ENCODE measurements around the gene TAF4B.

Gene TAF4B

GRCh38 chr18:26386002-26386401 lies 159.8 kb downstream of the TAF4B start:
- DNase-seq, result no peak

DNA sequence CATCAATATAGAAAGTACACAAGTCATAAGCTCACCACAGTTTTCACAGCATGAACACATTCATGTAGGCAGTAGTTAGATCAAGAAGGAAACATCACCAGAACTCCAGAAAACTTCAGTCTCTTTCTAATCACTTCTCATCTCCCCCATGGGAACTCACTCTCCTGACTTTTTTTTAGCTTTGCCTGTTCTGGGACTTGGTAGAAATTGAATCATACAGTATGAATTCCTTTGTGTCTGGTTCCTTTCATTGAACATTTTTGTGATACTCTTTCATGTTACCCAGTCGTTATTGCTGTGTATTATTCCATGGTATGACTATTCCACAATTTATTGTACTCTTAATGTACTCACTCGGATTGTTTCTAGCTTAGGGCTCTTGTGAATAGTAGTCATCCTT lies 160.2 kb downstream of the TAF4B start:
- no peak for DNase-seq

GRCh38 chr18:26394047-26394654 lies 167.9 kb downstream of the TAF4B start:
- DNase-seq, result no peak

DNA sequence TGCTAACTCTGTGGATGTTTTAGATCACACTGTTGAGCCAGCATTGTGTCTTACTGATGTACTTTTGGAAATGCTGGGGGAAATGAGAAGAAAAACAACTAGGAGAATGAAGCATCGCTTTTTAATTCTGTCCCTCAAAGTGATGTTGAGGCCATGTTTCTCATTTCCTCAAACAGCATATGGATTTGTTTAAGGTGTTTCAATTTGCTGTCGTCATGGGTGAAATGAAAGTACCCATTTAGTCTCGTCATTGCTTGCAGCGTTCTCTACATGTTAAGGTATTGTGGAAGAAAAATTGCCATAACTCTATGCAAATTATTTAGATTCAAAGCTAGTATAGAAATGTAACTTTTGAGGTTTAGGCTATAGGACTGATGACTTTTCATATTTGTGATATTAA lies 170.8 kb downstream of the TAF4B start:
- no peak for DNase-seq

GRCh38 chr18:26403491-26403890 lies 177.2 kb downstream of the TAF4B start:
- no peak for DNase-seq

DNA sequence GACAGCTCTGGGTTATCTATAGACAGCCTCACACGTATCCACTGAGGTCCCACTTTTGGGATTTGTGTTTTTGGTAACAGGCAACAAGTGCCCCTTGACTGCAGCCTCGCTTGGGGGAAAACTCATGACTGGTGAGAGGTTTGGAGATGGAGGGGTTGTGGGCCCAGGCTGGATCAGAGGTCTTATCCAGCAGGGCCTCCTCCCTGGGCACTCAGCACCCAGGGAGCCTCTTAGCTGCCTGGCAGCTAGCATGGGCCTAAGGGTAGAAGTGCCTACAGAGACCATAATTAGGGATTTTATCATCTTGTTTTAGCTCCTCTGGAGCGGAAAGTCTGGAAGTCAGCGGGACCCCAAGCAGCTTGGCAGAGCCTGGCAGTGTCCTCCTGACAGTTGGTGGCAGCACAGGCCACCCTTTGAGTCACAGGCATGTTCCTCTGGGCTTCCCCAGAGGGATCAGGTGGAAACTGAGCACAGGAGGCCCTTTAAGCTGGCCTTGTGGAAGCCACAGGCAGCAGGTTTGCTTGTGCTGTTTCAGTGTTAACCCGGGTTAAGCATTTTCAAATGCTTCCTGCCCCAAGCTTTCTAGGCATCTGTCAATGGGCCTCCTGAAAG lies 179.1 kb downstream of the TAF4B start:
- DNase-seq, result no peak

DNA sequence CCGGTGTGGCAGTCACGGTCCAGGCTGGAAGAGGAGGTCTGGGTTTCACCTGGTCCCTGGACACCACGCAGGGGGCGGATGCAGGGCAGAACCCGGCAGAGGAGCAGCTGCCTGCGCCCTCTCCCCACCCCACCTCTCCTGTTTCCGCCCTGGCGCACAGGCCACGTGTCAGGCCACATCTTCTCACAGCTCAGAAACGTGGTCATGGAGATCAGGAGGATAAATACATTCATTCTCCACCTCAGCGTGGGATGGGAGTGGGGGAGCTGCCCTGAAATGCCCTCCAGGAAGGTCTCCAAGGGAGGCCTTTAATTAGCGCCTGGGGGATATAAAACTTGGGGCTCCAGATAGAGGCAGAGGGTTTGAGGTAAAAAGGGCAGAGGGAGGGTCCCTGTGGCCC lies 180.1 kb downstream of the TAF4B start:
- no peak for DNase-seq

DNA sequence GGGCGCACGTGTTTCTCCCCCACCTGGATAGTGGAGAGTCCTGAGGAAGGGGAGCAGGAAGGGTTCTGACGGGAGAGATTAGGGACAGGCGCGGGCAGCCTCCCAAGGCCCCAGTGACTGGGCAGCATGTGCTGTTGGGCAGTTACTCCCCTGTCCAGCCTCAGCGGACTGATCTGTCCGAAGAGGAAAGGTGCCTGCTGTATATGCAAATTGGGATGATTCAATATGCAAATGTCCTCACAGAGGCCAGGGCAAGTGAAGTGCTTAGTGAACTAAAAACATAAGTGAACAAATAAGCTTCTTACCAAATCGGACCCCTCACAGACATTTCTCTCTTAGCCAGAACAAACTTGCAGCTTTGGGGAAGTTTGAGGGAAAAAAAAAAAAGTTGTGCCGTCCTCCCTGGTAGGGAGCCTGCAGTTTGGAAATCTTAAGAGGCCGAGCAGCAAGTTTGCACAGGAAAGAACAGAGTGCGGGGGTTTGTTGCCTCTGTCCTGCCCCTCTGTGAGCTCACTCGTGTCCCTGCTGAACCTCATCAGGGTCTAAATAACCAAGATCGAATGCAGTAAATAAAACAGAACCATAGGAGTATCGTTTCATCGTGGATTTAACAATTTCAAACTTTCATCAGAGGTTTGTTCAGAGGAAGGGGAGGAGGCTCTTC lies 180.7 kb downstream of the TAF4B start:
- no peak for DNase-seq

- DNase-seq, result no peak
Observed at GRCh38 chr18:26407736-26408601, 181.7 kb downstream of the TAF4B start.

GRCh38 chr18:26409091-26409490 lies 182.8 kb downstream of the TAF4B start:
- no peak for DNase-seq

- DNase-seq, result no peak
Observed at GRCh38 chr18:26414901-26415440, 188.7 kb downstream of the TAF4B start.

DNA sequence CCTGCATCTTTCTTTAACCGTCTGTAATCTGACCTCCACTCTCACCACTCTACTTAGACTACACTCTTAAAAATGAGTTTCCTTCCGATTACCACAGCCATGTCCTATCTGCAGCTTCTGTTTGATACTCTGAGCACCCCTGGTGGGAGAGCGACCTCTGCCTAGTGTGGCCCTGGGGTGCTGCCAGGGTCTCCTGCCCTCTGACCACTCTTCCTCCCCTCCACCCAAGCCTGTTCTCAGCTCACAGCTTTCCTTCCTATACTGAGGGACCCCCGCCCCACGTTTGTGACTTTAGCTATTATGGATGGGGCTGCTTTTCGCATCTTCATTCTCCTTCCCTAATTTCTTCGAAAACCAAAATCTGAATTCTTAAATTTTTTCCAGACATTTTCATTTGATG lies 189.4 kb downstream of the TAF4B start:
- DNase-seq, result no peak

DNA sequence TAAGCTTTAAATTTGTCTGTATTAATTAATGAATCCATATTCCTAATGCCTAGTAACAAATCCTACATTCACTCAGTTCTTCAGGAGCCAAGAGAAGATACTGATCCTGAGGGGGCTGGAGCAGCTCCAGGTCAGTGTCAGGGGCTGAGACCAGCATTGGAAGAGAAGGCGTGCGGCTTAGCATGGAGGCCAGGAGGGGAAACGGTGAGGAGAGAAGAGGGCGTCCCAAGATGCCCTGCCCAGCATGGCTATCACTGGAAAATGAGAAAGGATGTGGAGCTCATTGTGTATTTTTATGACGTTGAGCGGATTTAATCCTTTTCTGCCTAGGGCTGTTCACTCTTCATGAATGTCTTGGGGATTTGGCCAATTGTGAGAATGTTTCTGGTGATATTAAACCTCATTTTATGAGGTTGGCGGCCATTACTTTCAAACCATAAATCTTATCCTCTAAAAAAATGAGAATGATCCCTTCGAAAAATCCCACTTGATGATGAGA lies 190.5 kb downstream of the TAF4B start:
- DNase-seq, result no peak

- no peak for DNase-seq
Observed at GRCh38 chr18:26417190-26417589, 190.9 kb downstream of the TAF4B start.

GRCh38 chr18:26418225-26418624 lies 192.0 kb downstream of the TAF4B start:
- DNase-seq, result no peak

DNA sequence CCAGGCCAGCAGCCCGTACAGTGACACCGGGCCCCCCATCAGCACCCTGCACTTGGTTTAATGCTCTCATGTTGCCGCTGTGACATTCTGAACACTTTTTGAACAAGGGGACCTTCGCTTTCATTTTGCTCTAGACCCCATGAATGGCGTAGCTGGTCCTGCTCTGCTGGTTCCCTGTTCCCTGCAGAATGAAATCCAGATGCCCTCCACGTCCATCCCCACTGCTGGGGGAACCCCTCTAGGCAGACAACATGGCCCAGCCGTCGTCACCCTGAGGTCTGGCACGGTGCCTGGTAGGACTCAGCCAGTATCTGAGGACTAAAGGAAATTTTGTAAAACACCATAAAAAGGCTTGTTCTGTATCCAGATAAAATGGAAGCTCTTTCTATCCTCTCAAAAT lies 193.5 kb downstream of the TAF4B start:
- no peak for DNase-seq

- DNase-seq, result no peak
Observed at GRCh38 chr18:26421503-26421902, 195.3 kb downstream of the TAF4B start.

DNA sequence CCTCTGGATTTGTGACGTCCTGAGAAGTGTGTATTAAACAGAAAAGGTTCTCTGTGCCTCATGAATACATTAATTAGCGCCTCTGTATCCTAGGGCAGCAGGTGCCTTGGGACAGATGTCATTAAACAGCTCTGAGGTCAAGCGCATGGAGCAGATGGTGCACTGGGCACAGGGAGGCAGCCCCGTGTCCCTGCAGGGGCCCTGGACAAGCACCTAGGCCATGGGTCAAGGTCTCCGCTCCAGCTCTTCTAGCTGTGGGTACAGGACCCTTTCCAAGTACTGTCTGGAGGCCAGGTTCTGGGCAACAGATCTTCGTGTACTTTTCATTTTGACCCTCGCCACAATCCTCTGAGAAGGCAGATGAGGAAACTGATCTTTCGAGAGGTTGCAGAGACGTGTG lies 195.7 kb downstream of the TAF4B start:
- no peak for DNase-seq

DNA sequence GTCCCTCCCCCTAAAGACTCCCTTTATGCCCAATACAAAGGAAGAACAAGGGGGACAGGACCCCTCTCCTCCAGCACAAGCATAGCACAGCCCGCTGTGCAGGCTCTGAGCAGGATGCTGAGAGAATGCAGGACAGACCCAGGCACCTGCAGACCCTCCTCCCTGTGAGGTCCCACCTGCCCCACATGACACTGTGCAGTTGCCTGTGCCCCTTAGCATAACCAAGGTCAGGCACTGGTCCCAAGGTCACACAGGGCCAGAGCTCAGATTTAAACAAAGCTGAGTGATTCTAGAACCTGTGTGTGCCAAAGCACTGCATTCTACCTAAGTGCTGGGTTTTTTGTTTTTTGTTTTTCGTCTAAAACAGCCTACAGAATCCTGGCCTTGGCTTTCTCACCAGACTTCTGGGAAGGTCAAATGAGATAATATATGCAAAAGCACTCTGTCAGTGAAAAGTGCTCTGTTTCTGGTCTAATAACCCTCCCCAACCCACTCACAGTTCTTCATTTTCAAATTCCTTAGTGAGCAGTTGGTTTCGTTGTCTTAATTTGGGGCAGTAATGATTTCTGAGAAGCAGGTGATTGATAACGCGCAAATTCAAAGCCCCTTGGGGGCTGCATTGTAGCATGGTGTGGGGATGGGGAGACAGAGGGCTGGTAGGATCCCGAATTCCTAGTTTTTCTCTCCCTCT lies 196.4 kb downstream of the TAF4B start:
- no peak for DNase-seq

DNA sequence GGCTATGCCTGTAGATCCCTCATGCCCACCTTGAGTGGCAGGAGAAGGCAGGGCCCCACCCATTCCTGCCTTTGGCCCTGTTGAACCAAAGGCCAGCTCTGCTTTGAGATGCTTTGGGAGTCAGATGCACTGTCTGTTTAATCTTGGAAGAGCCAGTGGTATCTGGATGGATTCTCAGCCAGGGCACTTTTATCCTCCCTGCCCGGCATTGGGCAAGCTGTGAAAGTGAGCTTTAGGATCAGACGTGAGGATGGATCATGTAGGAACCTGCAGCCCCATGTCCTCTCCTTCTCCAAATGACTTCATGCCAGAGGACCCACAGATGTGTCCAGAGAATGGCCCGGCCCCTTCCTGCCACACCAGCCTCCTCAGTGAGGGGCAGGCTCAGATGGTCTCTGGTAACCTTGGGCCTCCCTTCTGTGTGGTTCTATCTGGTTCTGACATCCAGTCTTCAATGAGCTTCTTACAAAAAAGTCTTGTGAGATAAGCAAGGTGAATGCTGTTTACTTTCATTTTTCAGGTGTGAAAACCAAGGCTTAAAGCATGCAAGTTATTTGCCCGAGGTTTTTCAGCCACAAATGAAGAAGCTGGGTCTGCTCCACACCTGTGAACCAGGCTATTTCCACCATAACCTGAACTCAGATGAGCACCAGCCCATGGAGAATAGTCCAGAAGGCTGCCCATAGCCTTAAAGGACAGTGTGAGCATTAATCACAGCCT lies 198.3 kb downstream of the TAF4B start:
- no peak for DNase-seq

- no peak for DNase-seq
Observed at GRCh38 chr18:26425148-26425531, 198.9 kb downstream of the TAF4B start.

All from NCI-H1417 treated with DMSO at 0.1 percent for 48 hours (cell line).